T-helper 22 cell (primary cell): ENCODE data around the gene LAMA5.

Source experiments
- DNase-seq: peaks from one replicate; pipeline ENCODE4 v3.0.0-alpha.2; 2020; ENCODE audit warnings: low read depth

Gene LAMA5

DNA sequence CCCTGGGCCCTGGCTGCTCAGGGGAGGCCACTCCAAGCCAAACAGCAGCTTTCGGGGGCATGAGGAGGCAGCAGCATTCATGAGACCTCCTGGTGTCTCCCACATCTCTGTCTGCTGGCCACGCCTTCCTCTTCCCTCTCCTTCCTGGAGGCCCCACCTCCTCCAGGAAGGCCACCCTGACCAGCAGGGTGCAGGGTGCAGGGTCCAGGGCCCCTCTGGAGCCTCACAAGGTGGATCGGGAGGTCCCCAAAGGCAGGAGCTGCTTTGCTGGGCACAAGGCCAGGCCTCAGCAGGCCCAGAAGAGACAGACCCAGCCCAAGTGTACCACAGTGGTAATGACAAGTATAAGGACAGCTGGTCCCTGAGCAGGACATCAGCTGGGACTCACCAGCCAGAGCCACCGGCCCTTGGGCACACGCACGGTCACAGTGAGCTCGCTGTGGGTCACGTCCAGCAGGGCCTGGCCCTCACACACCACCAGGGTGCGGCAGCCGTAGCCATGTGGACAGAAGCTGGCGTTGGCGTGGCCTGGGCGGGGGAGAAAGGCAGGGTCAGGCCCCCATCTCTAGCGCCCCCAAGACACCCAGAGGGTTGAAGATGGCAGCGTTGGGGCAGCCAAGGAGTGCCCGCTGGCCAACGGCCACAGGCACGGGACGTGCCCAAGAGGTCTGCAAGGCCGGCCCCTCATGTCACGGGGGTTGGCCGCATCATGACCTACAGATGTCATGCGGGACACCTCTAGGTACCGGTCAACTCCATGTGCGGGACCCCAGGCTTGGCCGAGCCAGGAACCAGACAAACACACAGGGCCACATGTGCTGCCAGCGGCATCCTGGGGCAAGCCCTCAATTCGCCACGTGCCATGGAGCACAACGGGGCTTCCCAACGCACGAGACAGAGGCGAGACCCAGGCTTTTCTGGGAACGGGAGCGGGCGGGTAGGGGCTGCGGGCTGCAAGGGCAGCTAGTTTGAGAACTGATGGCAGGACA, 37.4 kb downstream of the LAMA5 start:
- DNase-seq: no peak

- DNase-seq: no peak
Measured at GRCh38 chr20:62328684-62329388, 38.3 kb downstream of the LAMA5 start.

GRCh38 chr20:62327726-62328495, 39.2 kb downstream of the LAMA5 start:
- DNase-seq: no peak

GRCh38 chr20:62326959-62327725, 40.0 kb downstream of the LAMA5 start:
- DNase-seq: no peak

- no peak for DNase-seq
Measured at GRCh38 chr20:62326559-62326958, 40.6 kb downstream of the LAMA5 start.

GRCh38 chr20:62325172-62325905, 41.8 kb downstream of the LAMA5 start:
- DNase-seq: no peak

DNA sequence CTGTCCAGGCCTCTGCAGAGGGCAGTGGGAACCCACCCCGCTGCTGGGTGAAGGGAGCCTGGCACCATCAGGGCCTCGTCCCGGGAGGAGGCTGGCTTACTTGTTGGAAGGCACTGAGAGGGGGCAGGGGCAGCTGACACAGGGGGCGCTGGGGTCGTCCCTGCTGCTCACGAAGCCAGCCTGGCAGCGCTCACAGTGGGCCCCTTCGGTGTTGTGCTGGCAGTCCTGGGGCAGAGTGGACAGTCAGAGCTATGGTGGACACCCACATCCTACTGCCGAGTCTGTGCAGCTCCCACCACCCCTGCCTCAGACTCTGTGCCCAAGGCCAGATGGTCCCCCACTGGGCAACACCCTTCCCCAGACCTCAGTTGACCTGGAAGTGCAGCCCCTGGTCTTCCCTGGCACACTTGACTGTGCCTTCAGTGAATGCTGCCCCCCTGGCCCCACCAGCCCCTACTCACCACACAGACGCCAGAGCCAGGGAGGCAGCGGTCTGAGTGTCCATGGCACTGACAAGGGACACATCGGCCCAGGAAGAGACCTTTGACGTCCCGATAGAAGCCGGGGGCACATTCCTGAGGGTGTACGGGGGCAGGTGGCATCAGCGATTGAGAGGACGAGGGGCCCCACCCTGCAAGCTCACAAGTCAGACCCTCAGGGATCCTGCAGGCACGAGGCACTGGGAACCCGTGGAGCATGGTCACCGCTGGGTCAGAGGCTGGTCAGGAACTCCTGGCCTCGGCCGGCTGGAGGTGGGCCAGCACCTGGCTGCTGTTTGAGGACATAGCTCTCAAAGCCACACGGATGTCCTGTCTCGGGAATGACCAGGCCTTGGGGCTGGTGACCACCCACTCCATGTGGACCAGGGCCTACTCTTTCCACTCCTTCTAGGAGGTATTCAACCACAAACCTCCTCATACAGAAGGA, 42.9 kb downstream of the LAMA5 start:
- no peak for DNase-seq

GRCh38 chr20:62323146-62323979, 43.7 kb downstream of the LAMA5 start:
- DNase-seq: no peak

DNA sequence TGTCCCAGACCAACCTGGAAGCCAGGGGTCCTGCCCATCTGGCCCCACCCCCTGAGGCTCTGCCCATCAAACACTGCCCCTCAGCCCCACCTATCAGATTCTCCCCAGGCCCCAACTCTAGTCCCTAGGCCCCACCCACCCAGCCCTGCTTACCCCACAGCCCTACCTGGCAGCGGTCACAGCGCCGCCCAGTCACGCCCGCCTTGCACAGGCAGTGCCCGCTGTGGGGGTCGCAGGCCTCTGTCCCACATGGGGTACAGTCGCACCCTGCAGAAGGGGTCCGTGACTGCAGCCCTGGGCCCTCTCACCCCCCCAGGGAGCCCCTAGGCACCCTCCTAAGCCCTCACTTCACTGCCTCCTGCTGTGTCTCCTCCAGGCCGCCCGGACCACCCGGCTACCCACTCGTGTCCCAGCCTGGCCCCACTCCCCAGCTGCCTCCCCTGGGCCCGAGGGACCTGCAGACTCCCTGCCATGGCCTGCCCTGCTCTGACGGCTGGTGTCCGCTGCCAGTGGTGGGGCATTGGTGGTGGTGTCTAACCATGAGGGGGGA, 44.5 kb downstream of the LAMA5 start:
- no peak for DNase-seq

DNA sequence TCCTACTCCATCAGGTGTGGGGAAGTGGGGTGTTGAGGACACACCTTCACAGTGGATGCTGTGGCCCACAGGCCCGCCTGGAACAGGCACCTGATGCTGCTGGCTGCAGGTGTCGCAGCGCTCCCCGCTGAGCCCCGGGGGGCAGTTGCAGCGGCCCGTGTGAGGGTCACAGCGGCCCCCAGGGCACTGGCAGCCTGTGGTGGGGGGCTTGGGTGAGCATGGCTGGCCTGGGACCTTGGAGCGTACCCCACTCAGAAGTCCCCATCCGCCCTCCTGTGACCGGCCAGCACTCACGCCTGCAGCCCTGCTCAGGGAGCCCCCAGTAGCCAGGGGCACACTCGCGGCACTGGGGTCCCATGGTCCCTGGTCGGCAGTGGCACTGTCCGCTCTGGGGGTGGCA, 45.1 kb downstream of the LAMA5 start:
- no peak for DNase-seq

DNA sequence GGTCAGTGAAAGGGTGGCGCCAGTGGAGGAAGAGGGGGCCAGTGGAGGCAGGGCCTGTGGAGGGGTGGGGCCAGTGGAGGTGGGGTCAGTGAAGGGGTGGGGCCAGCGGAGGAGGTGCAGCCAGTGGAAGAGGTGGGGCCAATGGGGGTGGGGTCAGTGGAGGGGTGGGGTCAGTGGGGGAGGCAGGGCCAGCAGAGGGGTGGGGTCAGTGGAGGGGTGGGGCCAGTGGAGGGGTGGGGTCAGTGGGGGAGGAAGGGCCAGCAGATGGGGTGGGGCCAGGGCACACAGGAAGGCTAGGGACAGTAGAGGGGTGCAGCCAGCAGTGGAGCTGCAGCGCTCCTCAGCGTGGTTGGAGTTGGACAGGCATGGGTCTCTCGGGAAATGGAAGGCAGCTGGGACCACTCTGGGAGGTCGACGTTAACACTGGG, 45.6 kb downstream of the LAMA5 start:
- no peak for DNase-seq

DNA sequence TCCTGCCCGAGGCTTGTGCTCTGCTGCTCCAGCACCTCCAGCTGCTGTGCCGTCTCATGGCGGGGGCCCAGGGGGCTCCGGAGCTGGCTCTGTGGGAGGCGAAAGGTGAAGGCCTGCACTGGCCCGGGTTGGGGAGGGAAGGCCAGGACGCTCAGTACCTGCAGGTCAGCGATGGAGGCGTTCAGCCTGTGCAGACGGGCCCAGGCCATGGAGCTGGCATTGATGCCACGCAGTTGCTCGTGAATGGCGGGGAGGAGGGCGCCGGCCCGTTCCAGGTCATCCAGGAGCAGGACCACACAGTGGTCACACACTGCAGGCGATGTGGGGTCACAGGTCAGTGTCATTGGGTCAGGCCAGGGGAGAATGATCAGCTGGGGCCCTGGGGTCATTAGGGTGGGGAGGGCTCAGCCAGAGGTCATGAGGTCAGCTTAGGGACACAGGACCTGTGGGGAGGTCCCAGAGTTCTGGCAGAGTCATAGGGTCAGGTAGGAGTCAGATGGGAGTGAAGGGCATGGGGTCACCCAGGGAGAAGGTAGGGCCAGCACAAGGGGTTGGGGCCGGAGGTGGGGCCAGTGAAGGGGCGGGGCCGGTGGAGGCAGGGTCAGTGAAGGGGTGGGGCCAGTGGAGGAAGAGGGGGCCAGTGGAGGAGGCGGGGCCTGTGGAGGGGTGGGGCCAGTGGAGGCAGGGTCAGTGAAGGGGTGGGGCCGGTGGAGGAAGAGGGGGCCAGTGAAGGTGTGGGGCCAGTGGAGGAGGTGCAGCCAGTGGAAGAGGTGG, 46.3 kb downstream of the LAMA5 start:
- DNase-seq: no peak

- no peak for DNase-seq
Measured at GRCh38 chr20:62319346-62319909, 47.7 kb downstream of the LAMA5 start.

- no peak for DNase-seq
Measured at GRCh38 chr20:62318400-62319345, 48.4 kb downstream of the LAMA5 start.

DNA sequence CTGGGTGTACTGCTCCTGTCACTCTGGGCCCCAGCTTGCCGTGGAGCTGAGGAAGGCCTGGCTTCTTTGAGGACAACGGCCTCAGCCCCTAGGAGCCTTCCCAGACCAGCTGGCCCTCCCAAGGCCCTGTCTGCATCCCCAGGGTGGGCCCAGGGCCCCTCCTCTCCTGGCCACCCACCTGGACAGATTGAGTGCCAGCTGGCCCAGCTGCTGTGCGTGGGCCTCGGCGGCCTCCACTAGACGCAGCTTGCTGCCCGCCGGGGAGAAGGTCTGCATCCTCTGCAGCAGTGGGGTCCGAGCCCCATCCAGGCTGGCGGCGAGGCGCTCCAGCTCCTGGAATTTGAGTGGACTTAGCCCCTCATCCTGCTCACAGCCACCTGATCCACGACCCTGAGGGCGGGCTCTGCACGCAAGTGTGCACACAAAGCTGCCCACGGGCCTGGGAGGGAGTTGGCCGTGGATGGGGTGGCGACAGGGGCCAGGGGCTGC, 49.9 kb downstream of the LAMA5 start:
- no peak for DNase-seq
